ENCODE data around the gene ARID4B. TPM values are rescaled to one million over a fixed set of nuclear protein-coding genes. Genes with fewer than 3 reads are reported as not detected.

Gene ARID4B
- total RNA-seq, 1 experiment from 2014 or later, result 17.6 TPM

DNA sequence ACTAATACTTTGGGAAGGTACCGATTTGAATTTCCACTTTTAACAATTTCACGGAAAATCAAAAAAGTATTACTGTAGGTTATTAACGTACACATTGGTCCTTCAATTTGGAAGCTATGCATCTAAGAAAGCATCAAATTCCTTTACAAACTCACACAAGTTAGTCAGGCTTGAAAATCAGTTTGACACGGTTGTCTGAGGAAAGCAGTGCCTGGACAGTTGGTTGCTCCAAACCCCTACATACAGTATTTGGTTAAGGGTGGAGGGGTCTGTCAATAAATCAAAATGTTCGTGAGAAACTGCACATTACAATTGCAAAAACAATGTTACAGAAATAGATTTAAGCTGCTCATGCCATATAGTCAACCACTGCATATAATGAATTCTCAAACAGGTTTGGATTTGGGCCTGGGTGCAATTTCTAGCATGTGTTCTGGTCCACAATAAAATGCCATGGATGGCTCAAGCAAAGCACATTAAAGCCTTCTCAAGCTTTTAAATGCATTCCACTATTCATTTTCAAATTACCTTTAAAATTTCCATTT, 147.0 kb downstream of the ARID4B start:
- no TSS peak for BruUV-seq (replicated peaks)
- intact Hi-C loops (cut with micrococcal nuclease; ENCODE audit: unreplicated experiment), result no loop called here
- no peak for DNase-seq (ENCODE audit: low spot score)
- Histone ChIP-seq H3K4me1 (ENCODE audit: insufficient read depth, low read length, poor library complexity, severe bottlenecking) (no peaks in the 10 kb centered on the region), H3K9me3 (ENCODE audit: low read depth, low read length, poor library complexity, severe bottlenecking) (no peaks in the 10 kb centered on the region), H3K27ac (ENCODE audit: low read depth, low read length, poor library complexity, severe bottlenecking) (no peak overlapping the region), H3K36me3 (ENCODE audit: insufficient read depth, low read length, poor library complexity, severe bottlenecking) (peaks cover 17% of the 10 kb centered on the region), H3K27me3 (replicated peaks; ENCODE audit: insufficient read depth, low read depth, low read length, poor library complexity) (no peaks in the 10 kb centered on the region), H3K4me3 (ENCODE audit: low read depth, low read length, poor library complexity, severe bottlenecking) (no peak overlapping the region)
- POLR2A ChIA-PET (ENCODE audit: low non-redundant PET), result no interaction called here
- CTCF ChIA-PET, result no interaction called here
- no peak for TF ChIP-seq CTCF (conservative IDR thresholded peaks at IDR 0.05; ENCODE audit: low read depth, low read length)
- TF ChIP-seq EZH2 (IDR thresholded peaks at IDR 0.05; ENCODE audit: borderline replicate concordance, low read depth, low read length, poor library complexity, severe bottlenecking), result no peak

DNA sequence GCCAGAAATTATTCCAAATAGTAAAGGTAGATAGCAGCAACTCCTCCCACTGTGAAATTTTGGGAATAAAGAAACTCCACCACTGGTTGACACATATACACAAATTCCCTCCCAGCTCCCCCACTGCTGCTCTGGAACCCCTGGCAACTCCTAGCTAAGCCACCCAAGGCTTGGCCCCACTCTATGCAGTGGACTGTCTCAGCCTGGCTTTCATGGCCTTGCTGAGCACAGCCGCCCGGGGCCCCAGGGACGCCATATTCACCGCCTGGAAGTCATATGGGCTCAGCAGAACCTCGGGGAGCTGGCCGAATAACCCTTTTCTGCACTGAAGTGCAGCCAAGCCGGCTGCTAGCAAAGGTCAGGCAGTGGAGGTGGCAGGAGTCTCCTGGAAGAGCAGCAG, 151.5 kb downstream of the ARID4B start:
- Histone ChIP-seq H3K27me3 (replicated peaks; ENCODE audit: insufficient read depth, low read depth, low read length, poor library complexity) (no peaks in the 10 kb centered on the region), H3K9me3 (ENCODE audit: low read depth, low read length, poor library complexity, severe bottlenecking) (no peaks in the 10 kb centered on the region), H3K36me3 (ENCODE audit: insufficient read depth, low read length, poor library complexity, severe bottlenecking) (peaks cover 7% of the 10 kb centered on the region), H3K27ac (ENCODE audit: low read depth, low read length, poor library complexity, severe bottlenecking) (no peak overlapping the region), H3K4me1 (ENCODE audit: insufficient read depth, low read length, poor library complexity, severe bottlenecking) (no peaks in the 10 kb centered on the region), H3K4me3 (ENCODE audit: low read depth, low read length, poor library complexity, severe bottlenecking) (no peak overlapping the region)
- intact Hi-C loops (cut with micrococcal nuclease; ENCODE audit: unreplicated experiment), result no loop called here
- POLR2A ChIA-PET (ENCODE audit: low non-redundant PET), result no interaction called here
- TF ChIP-seq EZH2 (IDR thresholded peaks at IDR 0.05; ENCODE audit: borderline replicate concordance, low read depth, low read length, poor library complexity, severe bottlenecking) (no peak), CTCF (conservative IDR thresholded peaks at IDR 0.05; ENCODE audit: low read depth, low read length) (no peak)
- BruUV-seq (replicated peaks), result no TSS peak
- no peak for DNase-seq (ENCODE audit: low spot score)
- CTCF ChIA-PET, result no interaction called here

DNA sequence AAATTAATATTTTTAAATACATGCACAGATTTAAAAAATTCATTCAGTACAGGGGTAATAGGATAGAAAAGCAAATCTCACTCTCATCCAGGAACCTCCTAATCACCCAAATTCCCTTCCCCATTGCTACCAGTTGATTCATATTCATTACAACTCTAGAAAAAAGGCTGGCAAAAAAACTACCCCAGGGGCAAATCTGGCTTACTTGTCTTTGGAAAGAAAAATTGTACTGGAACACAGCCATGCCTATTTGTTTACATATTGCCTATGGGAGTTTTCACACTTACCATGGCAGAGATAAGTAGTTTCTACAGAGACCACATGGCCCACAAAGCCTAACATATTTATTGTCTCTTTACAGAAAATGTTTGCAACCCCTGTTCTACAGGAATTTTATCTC, 158.0 kb downstream of the ARID4B start:
- BruUV-seq (replicated peaks), result no TSS peak
- H3K27me3 ChIP-seq (replicated peaks; ENCODE audit: insufficient read depth, low read depth, low read length, poor library complexity), result no peaks in the 10 kb centered on the region
- H3K9me3 ChIP-seq (ENCODE audit: low read depth, low read length, poor library complexity, severe bottlenecking), result no peaks in the 10 kb centered on the region
- no peak overlapping the region for H3K27ac ChIP-seq (ENCODE audit: low read depth, low read length, poor library complexity, severe bottlenecking)
- ChIA-PET CTCF (no interaction called here), POLR2A (ENCODE audit: low non-redundant PET) (no interaction called here)
- H3K36me3 ChIP-seq (ENCODE audit: insufficient read depth, low read length, poor library complexity, severe bottlenecking), result no peaks in the 10 kb centered on the region
- intact Hi-C loops (cut with micrococcal nuclease; ENCODE audit: unreplicated experiment), result no loop called here
- DNase-seq (ENCODE audit: low spot score), result no peak
- H3K4me1 ChIP-seq (ENCODE audit: insufficient read depth, low read length, poor library complexity, severe bottlenecking), result no peaks in the 10 kb centered on the region
- H3K4me3 ChIP-seq (ENCODE audit: low read depth, low read length, poor library complexity, severe bottlenecking), result no peak overlapping the region
- TF ChIP-seq EZH2 (IDR thresholded peaks at IDR 0.05; ENCODE audit: borderline replicate concordance, low read depth, low read length, poor library complexity, severe bottlenecking) (no peak), CTCF (conservative IDR thresholded peaks at IDR 0.05; ENCODE audit: low read depth, low read length) (no peak)

All from A673 (cell line).